Stimulated activated CD4-positive, alpha-beta T cell treated with anti-CD3 and anti-CD28 coated beads, Interleukin-2, amount 100 ng/mL, for 24 hours (primary cell): Measurements from ENCODE around the gene B3GLCT.
"Not testable (repeated sequence)": the region's sequence is repeated elsewhere in the genome, so short reads cannot be mapped to it uniquely, and the experiment has no call there.

ENCODE experiments used
- DNase-seq, 2 donors: peaks; one replicate each; pipeline ENCODE4 v3.0.0-alpha.2; 2020

Gene B3GLCT

GRCh38 chr13:31286930-31287329 lies 87.2 kb downstream of the B3GLCT start:
- no peak for DNase-seq

- DNase-seq: no peak
Measured at GRCh38 chr13:31301119-31301518, 101.3 kb downstream of the B3GLCT start.

GRCh38 chr13:31310356-31310755 lies 110.6 kb downstream of the B3GLCT start:
- DNase-seq: no peak

- no peak for DNase-seq
Measured at GRCh38 chr13:31310786-31311185, 111.0 kb downstream of the B3GLCT start.

GRCh38 chr13:31311921-31312320 lies 112.1 kb downstream of the B3GLCT start:
- DNase-seq: no peak

- DNase-seq: no peak
Measured at GRCh38 chr13:31314961-31315360, 115.2 kb downstream of the B3GLCT start.

GRCh38 chr13:31320946-31321345 lies 121.2 kb downstream of the B3GLCT start:
- no peak for DNase-seq

GRCh38 chr13:31321457-31321856 lies 121.7 kb downstream of the B3GLCT start:
- no peak for DNase-seq

GRCh38 chr13:31322026-31322425 lies 122.3 kb downstream of the B3GLCT start:
- no peak for DNase-seq

GRCh38 chr13:31322702-31323405 lies 123.1 kb downstream of the B3GLCT start:
- DNase-seq: no peak

GRCh38 chr13:31327182-31327860 lies 127.5 kb downstream of the B3GLCT start:
- DNase-seq: no peak

GRCh38 chr13:31328549-31329235 lies 128.9 kb downstream of the B3GLCT start:
- no peak for DNase-seq

- DNase-seq: no peak
Measured at GRCh38 chr13:31330236-31330635, 130.5 kb downstream of the B3GLCT start.

- DNase-seq: no peak
Measured at GRCh38 chr13:31331068-31331467, 131.3 kb downstream of the B3GLCT start.

- DNase-seq: no peak
Measured at GRCh38 chr13:31334547-31334946, 134.8 kb downstream of the B3GLCT start.

- DNase-seq: no peak
Measured at GRCh38 chr13:31334994-31335557, 135.3 kb downstream of the B3GLCT start.

GRCh38 chr13:31339616-31340015 lies 139.8 kb downstream of the B3GLCT start:
- not testable (repeated sequence) for DNase-seq

GRCh38 chr13:31340848-31341247 lies 141.1 kb downstream of the B3GLCT start:
- not testable (repeated sequence) for DNase-seq

- no peak for DNase-seq
Measured at GRCh38 chr13:31346891-31347290, 147.1 kb downstream of the B3GLCT start.

GRCh38 chr13:31349156-31349555 lies 149.4 kb downstream of the B3GLCT start:
- DNase-seq: no peak

GRCh38 chr13:31350560-31350959 lies 150.8 kb downstream of the B3GLCT start:
- DNase-seq: no peak

- DNase-seq: no peak
Measured at GRCh38 chr13:31351376-31351775, 151.6 kb downstream of the B3GLCT start.

- no peak for DNase-seq
Measured at GRCh38 chr13:31352467-31352866, 152.7 kb downstream of the B3GLCT start.

GRCh38 chr13:31355001-31355400 lies 155.2 kb downstream of the B3GLCT start:
- DNase-seq: no peak
